Measurements from ENCODE around the gene NAA10.

The NAA10 gene

DNA sequence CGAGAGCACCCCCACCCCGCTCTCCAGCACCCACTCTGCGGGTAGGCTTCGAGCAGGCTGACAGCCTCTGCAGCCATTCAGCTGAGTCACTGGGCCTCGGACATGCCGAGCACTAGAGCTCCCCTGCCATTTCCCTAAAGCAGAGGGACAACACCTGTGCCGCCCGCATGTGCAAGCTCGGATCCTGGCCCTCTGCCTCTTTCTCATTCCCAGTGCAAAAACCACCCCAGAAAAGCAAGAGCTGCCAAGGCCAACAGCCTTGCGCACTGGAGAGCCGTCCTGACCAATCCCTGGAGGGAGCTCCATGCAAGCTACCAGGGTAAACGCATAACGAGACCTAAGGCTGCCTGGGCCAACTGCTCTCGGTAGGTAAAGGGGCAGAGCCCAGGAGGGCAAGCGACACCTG, 31.4 kb upstream of the NAA10 start:
- H3K4me3 ChIP-seq (replicated peaks in 1 of 2; ENCODE audit: low read depth in 2 of 2, low read length in 2 of 2) = no peak overlapping the region
- TF ChIP-seq, protein P1, sequence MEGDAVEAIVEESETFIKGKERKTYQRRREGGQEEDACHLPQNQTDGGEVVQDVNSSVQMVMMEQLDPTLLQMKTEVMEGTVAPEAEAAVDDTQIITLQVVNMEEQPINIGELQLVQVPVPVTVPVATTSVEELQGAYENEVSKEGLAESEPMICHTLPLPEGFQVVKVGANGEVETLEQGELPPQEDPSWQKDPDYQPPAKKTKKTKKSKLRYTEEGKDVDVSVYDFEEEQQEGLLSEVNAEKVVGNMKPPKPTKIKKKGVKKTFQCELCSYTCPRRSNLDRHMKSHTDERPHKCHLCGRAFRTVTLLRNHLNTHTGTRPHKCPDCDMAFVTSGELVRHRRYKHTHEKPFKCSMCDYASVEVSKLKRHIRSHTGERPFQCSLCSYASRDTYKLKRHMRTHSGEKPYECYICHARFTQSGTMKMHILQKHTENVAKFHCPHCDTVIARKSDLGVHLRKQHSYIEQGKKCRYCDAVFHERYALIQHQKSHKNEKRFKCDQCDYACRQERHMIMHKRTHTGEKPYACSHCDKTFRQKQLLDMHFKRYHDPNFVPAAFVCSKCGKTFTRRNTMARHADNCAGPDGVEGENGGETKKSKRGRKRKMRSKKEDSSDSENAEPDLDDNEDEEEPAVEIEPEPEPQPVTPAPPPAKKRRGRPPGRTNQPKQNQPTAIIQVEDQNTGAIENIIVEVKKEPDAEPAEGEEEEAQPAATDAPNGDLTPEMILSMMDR (IDR thresholded peaks at IDR 0.05; ENCODE audit: low read depth, low read length) = no peak
- peak in 1 of 2 donors; percentile 15 for DNase-seq (ENCODE audit: low read depth in 2 of 2)

DNA sequence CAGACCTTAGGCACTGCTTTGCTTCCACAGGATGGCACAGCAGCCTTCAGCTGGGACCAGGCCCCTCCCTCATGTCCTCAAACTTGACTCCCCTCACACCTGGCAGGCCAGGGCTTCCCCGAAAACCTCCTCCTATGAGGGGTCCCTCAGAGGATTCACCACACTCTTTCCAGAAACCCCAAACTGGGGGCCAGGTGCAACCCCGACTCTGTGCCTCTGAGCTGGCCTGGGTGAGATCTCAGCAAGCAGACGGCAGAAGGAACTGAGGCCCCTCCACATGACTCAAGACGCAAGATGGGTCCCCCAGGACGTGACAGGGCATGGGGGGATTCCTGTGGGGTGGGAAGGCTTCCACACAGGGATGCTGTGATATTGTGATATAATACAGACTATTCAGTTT, 30.6 kb upstream of the NAA10 start:
- DNase-seq (ENCODE audit: low read depth in 2 of 2) = no peak
- TF ChIP-seq, protein P1 (IDR thresholded peaks at IDR 0.05; ENCODE audit: low read depth, low read length) = no peak
- H3K4me3 ChIP-seq (replicated peaks in 1 of 2; ENCODE audit: low read depth in 2 of 2, low read length in 2 of 2) = no peak overlapping the region

DNA sequence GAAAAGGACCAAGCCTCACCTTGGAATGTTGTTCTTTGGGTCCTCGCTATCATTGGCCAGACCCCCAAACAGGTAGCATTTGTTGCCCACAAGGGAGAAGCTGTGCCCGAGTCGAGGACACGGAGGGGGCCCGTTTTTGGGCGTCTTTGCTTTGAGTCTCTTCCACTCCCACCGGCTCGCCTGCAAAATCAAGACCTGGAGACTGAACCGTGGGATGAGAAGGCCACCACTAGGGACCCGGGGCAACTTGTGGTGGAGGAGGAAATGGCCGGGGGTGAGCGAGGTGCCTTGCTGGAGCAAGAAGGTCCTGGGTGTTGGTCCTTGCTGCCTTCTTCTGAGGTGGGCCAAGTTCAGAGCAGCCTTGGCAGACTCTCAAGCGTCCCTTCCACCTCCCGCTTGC, 29.3 kb upstream of the NAA10 start:
- H3K4me3 ChIP-seq (replicated peaks in 1 of 2; ENCODE audit: low read depth in 2 of 2, low read length in 2 of 2) = no peak overlapping the region
- TF ChIP-seq, protein P1 (IDR thresholded peaks at IDR 0.05; ENCODE audit: low read depth, low read length) = no peak
- DNase-seq (ENCODE audit: low read depth in 2 of 2) = no peak

DNA sequence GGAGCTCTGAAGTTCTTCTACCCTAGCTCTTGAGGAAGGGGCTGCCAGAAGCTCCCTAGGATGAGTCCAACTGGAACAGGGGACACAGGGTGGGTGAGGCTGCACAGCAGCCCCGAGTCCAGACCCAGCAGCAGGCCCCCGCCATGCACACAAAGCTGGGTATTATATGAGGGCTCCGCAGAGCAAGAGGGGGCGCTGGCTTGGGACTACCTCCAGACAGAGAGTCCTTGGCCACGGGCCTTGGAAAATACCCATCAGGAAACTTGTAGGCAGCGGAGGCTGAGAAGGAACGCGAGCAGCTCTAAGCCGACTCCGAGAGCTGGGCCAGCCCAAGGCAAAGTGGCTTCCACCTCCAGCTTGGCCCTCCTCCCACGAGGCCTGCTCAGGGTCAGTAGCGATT, 28.7 kb upstream of the NAA10 start:
- DNase-seq (ENCODE audit: low read depth in 2 of 2) = no peak
- TF ChIP-seq, protein P1 (IDR thresholded peaks at IDR 0.05; ENCODE audit: low read depth, low read length) = no peak
- H3K4me3 ChIP-seq (replicated peaks in 1 of 2; ENCODE audit: low read depth in 2 of 2, low read length in 2 of 2) = no peak overlapping the region

DNA sequence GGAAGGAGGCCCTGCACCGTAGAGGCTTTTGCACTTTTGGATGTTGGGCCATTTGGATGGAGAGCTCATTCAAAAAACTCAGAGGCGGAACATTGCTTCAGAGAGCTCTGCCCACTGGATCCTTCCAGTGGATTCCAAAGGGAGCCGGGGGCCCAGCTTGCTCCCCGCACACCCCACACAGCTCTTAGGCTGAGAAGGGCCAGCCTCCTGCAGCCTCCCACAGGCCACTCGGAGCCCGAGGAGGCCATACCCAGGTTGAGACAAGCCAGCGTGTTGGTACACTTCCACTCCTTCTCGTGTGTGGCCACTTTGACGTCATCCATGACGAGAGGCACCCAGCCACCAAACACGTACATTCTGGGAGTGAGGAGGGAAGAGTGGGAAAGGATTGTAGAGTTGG, 26.5 kb upstream of the NAA10 start:
- TF ChIP-seq, protein P1 (IDR thresholded peaks at IDR 0.05; ENCODE audit: low read depth, low read length) = no peak

DNA sequence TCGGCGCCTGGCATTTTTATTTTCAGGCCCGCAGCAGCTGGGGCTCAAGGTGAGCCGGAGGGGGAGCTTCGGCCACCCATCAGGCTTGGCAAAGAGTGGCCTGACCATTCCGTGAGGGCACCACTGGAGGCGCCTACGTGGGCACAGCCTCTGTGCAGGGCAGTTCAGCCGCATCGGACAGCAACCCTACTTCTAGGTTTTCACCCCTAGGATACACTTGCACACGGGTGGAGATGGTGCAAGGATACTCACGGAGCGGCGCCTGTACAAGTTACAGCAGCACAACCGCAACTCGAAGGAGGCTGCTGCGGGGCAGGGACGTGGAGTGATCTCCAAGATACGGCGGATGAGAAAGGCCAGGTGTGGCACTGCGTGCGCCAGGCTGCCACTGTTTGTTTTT, 25.9 kb upstream of the NAA10 start:
- DNase-seq (ENCODE audit: low read depth in 2 of 2) = no peak
- no peak overlapping the region for H3K4me3 ChIP-seq (replicated peaks in 1 of 2; ENCODE audit: low read depth in 2 of 2, low read length in 2 of 2)
- TF ChIP-seq, protein P1 (IDR thresholded peaks at IDR 0.05; ENCODE audit: low read depth, low read length) = no peak

More for the DNA sequence above, 26.5 kb upstream of the NAA10 start:
- no peak for DNase-seq (ENCODE audit: low read depth in 2 of 2)
- no peak overlapping the region for H3K4me3 ChIP-seq (replicated peaks in 1 of 2; ENCODE audit: low read depth in 2 of 2, low read length in 2 of 2)

DNA sequence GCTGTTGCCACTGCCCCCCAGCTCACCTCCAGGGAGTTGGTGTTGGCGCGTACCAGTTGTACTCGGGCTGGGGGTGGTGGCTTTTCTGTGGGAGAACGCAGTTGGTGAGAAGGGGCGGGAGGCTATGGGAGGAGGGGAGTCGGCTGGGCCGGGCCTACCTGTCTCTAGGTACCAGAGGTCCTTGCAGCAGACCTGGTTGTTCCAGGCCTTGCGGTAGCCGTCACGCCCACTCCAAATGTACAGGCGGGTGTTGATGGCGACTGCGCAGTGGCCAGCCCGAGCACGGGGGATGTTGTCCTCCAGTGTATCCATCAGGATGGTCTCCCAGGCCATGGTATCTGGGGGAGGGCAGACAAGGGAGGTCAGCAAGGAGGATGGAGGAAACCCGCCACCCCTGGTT, 25.2 kb upstream of the NAA10 start:
- TF ChIP-seq, protein P1 (IDR thresholded peaks at IDR 0.05; ENCODE audit: low read depth, low read length) = no peak
- no peak overlapping the region for H3K4me3 ChIP-seq (replicated peaks in 1 of 2; ENCODE audit: low read depth in 2 of 2, low read length in 2 of 2)
- DNase-seq (ENCODE audit: low read depth in 2 of 2) = no peak
